Activated gamma-delta T cell (primary cell): ENCODE data around the gene GRIP1.

Source experiments
- DNase-seq: peaks from one replicate; lab custom pipeline; 2025; lab: John Stamatoyannopoulos, UW

Gene GRIP1

GRCh38 chr12:66600903-66601302 lies 78.0 kb downstream of the GRIP1 start:
- no peak for DNase-seq

- no peak for DNase-seq
These were observed 79.1 kb downstream of the GRIP1 start for GRCh38 chr12:66599816-66600215.

- DNase-seq: no peak
These were observed 80.3 kb downstream of the GRIP1 start for GRCh38 chr12:66598608-66599007.

GRCh38 chr12:66598079-66598478 lies 80.8 kb downstream of the GRIP1 start:
- DNase-seq: no peak

- no peak for DNase-seq
These were observed 82.7 kb downstream of the GRIP1 start for GRCh38 chr12:66596199-66596598.

- no peak for DNase-seq
These were observed 84.2 kb downstream of the GRIP1 start for GRCh38 chr12:66594688-66595087.

- no peak for DNase-seq
These were observed 88.4 kb downstream of the GRIP1 start for GRCh38 chr12:66590275-66590985.

- DNase-seq: no peak
These were observed 89.8 kb downstream of the GRIP1 start for GRCh38 chr12:66589095-66589494.

- no peak for DNase-seq
These were observed 91.0 kb downstream of the GRIP1 start for GRCh38 chr12:66587912-66588311.

GRCh38 chr12:66584673-66585072 lies 94.2 kb downstream of the GRIP1 start:
- no peak for DNase-seq

- DNase-seq: no peak
These were observed 105.3 kb downstream of the GRIP1 start for GRCh38 chr12:66573605-66574004.

- DNase-seq: no peak
These were observed 106.0 kb downstream of the GRIP1 start for GRCh38 chr12:66572845-66573244.

- no peak for DNase-seq
These were observed 107.4 kb downstream of the GRIP1 start for GRCh38 chr12:66571361-66571915.

- no peak for DNase-seq
These were observed 115.7 kb downstream of the GRIP1 start for GRCh38 chr12:66563220-66563619.

GRCh38 chr12:66555113-66555512 lies 123.8 kb downstream of the GRIP1 start:
- DNase-seq: no peak

- no peak for DNase-seq
These were observed 126.2 kb downstream of the GRIP1 start for GRCh38 chr12:66552716-66553115.

- no peak for DNase-seq
These were observed 128.2 kb downstream of the GRIP1 start for GRCh38 chr12:66550626-66551025.

GRCh38 chr12:66549050-66549389 lies 129.9 kb downstream of the GRIP1 start:
- no peak for DNase-seq

GRCh38 chr12:66548338-66549049 lies 130.4 kb downstream of the GRIP1 start:
- no peak for DNase-seq

- no peak for DNase-seq
These were observed 137.4 kb downstream of the GRIP1 start for GRCh38 chr12:66541426-66541825.

GRCh38 chr12:66539431-66539830 lies 139.4 kb downstream of the GRIP1 start:
- DNase-seq: no peak

GRCh38 chr12:66538970-66539369 lies 139.9 kb downstream of the GRIP1 start:
- no peak for DNase-seq

- DNase-seq: no peak
These were observed 141.0 kb downstream of the GRIP1 start for GRCh38 chr12:66537876-66538275.
